ENCODE results near the gene EPS8L1.

EPS8L1 gene

GRCh38 chr19:55082020-55082851, 6.6 kb downstream of the EPS8L1 start:
- H3K4me1 ChIP-seq (ENCODE audit: insufficient read depth, low read length, severe bottlenecking) = peaks cover 10% of the 10 kb centered on the region
- H3K79me2 ChIP-seq (ENCODE audit: insufficient read depth, low read length) = no peaks in the 10 kb centered on the region
- H3K4me2 ChIP-seq (ENCODE audit: low read length) = no peak overlapping the region
- H3K36me3 ChIP-seq (ENCODE audit: insufficient read depth, low read length) = no peaks in the 10 kb centered on the region
- H3K27me3 ChIP-seq (ENCODE audit: insufficient read depth, low read length) = peaks cover 5% of the 10 kb centered on the region; the same call in 1 of the 2 replicates
- no peak overlapping the region for H3K27ac ChIP-seq (ENCODE audit: low read depth, low read length, poor library complexity, severe bottlenecking)
- no peaks in the 10 kb centered on the region for H4K20me1 ChIP-seq (ENCODE audit: insufficient read depth, low read length)
- no peak overlapping the region for H3K9ac ChIP-seq (ENCODE audit: low read length)
- H3K4me3 ChIP-seq (ENCODE audit: low read depth, low read length, poor library complexity, severe bottlenecking) = no peak overlapping the region
- no peaks in the 10 kb centered on the region for H3F3A ChIP-seq (ENCODE audit: insufficient read depth, low read length)
- H3K9me2 ChIP-seq (ENCODE audit: low read depth, low read length) = no peaks in the 10 kb centered on the region
- H3K9me3 ChIP-seq (ENCODE audit: low read length) = peaks cover 4% of the 10 kb centered on the region; the same call in 1 of the 2 replicates
- no peak overlapping the region for H2AFZ ChIP-seq (ENCODE audit: low read length)
- TF ChIP-seq EZH2 (IDR thresholded peaks at IDR 0.05; ENCODE audit: borderline replicate concordance, low read length) = no peak
- TF ChIP-seq, protein P1, sequence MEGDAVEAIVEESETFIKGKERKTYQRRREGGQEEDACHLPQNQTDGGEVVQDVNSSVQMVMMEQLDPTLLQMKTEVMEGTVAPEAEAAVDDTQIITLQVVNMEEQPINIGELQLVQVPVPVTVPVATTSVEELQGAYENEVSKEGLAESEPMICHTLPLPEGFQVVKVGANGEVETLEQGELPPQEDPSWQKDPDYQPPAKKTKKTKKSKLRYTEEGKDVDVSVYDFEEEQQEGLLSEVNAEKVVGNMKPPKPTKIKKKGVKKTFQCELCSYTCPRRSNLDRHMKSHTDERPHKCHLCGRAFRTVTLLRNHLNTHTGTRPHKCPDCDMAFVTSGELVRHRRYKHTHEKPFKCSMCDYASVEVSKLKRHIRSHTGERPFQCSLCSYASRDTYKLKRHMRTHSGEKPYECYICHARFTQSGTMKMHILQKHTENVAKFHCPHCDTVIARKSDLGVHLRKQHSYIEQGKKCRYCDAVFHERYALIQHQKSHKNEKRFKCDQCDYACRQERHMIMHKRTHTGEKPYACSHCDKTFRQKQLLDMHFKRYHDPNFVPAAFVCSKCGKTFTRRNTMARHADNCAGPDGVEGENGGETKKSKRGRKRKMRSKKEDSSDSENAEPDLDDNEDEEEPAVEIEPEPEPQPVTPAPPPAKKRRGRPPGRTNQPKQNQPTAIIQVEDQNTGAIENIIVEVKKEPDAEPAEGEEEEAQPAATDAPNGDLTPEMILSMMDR (IDR thresholded peaks at IDR 0.05; ENCODE audit: low read length) = no peak

DNA sequence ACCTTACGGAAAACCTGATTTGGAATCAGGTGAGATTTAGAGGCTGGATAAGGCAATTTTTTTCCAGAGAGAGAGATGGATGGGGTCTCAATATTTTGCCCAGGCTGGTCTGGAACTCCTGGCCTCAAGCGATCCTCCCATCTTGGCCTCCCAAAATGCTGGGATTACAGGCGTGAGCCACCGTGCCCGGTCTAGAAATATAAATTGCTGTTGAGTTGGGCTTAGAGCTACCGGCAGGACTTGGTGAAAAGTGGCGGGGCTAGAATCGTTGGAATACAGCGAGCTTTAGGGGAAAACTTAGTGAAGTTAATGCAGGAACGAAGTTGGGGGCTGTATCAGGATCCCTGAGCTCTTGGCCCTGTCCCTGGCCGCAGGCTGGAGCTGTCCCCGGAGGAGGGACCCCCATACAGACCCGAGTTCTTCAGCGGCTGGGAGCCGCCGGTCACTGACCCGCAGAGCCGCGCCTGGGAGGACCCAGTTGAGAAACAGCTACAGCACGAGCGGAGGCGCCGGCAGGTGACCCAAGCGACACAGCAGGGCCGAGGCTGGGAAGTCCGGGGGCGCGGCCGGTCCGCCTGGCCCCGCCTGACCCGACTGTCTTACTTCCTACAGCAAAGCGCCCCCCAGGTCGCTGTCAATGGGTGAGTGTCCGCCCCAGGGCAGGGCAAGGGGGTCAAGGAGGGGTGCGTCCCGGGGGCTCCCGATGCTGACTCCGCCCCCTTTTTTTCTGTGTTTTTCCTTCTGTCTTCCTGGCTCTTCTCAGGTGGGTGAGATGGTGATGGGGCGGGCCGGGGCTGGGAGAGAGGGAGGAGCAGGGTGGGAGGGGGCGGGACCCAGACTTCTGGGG, 7.6 kb downstream of the EPS8L1 start:
- Histone ChIP-seq H3K9me2 (ENCODE audit: low read depth, low read length) (no peaks in the 10 kb centered on the region), H3K9ac (ENCODE audit: low read length) (no peak overlapping the region), H3K79me2 (ENCODE audit: insufficient read depth, low read length) (no peaks in the 10 kb centered on the region), H3K27ac (ENCODE audit: low read depth, low read length, poor library complexity, severe bottlenecking) (no peak overlapping the region), H3F3A (ENCODE audit: insufficient read depth, low read length) (no peaks in the 10 kb centered on the region), H3K4me2 (ENCODE audit: low read length) (no peak overlapping the region), H3K9me3 (ENCODE audit: low read length) (peaks cover 4% of the 10 kb centered on the region; the same call in 1 of the 2 replicates), H3K4me3 (ENCODE audit: low read depth, low read length, poor library complexity, severe bottlenecking) (no peak overlapping the region), H2AFZ (ENCODE audit: low read length) (no peak overlapping the region), H4K20me1 (ENCODE audit: insufficient read depth, low read length) (no peaks in the 10 kb centered on the region), H3K36me3 (ENCODE audit: insufficient read depth, low read length) (no peaks in the 10 kb centered on the region), H3K4me1 (ENCODE audit: insufficient read depth, low read length, severe bottlenecking) (peaks cover 10% of the 10 kb centered on the region), H3K27me3 (ENCODE audit: insufficient read depth, low read length) (peaks cover 5% of the 10 kb centered on the region; the same call in 1 of the 2 replicates)
- TF ChIP-seq, protein P1 (IDR thresholded peaks at IDR 0.05; ENCODE audit: low read length) = no peak
- TF ChIP-seq EZH2 (IDR thresholded peaks at IDR 0.05; ENCODE audit: borderline replicate concordance, low read length) = no peak

- no peaks in the 10 kb centered on the region for H3K36me3 ChIP-seq (ENCODE audit: insufficient read depth, low read length)
- no peaks in the 10 kb centered on the region for H3F3A ChIP-seq (ENCODE audit: insufficient read depth, low read length)
- H3K4me1 ChIP-seq (ENCODE audit: insufficient read depth, low read length, severe bottlenecking) = peaks cover 10% of the 10 kb centered on the region
- no peaks in the 10 kb centered on the region for H3K9me2 ChIP-seq (ENCODE audit: low read depth, low read length)
- no peaks in the 10 kb centered on the region for H4K20me1 ChIP-seq (ENCODE audit: insufficient read depth, low read length)
- no peak overlapping the region for H3K9ac ChIP-seq (ENCODE audit: low read length)
- no peaks in the 10 kb centered on the region for H3K79me2 ChIP-seq (ENCODE audit: insufficient read depth, low read length)
- H2AFZ ChIP-seq (ENCODE audit: low read length) = no peak overlapping the region
- peaks cover under 1% of the 10 kb centered on the region; the same call in 1 of the 2 replicates for H3K27me3 ChIP-seq (ENCODE audit: insufficient read depth, low read length)
- H3K27ac ChIP-seq (ENCODE audit: low read depth, low read length, poor library complexity, severe bottlenecking) = no peak overlapping the region
- H3K4me2 ChIP-seq (ENCODE audit: low read length) = no peak overlapping the region
- H3K4me3 ChIP-seq (ENCODE audit: low read depth, low read length, poor library complexity, severe bottlenecking) = no peak overlapping the region
- H3K9me3 ChIP-seq (ENCODE audit: low read length) = peaks cover 4% of the 10 kb centered on the region; the same call in 1 of the 2 replicates
- TF ChIP-seq, protein P1 (IDR thresholded peaks at IDR 0.05; ENCODE audit: low read length) = no peak
- no peak for TF ChIP-seq EZH2 (IDR thresholded peaks at IDR 0.05; ENCODE audit: borderline replicate concordance, low read length)
Observed at GRCh38 chr19:55084416-55084815, 8.7 kb downstream of the EPS8L1 start.
